GM19467 (cell line): ENCODE results near the gene FBXO9.

Experiments
- ATAC-seq: cut with Tn5 transposase; IDR thresholded peaks from one replicate; pipeline ENCODE4 v1.9.1; 2021; ENCODE audit warnings: mild to moderate bottlenecking, moderate library complexity; ENCODE audit not compliant: unreplicated experiment

FBXO9 gene

DNA sequence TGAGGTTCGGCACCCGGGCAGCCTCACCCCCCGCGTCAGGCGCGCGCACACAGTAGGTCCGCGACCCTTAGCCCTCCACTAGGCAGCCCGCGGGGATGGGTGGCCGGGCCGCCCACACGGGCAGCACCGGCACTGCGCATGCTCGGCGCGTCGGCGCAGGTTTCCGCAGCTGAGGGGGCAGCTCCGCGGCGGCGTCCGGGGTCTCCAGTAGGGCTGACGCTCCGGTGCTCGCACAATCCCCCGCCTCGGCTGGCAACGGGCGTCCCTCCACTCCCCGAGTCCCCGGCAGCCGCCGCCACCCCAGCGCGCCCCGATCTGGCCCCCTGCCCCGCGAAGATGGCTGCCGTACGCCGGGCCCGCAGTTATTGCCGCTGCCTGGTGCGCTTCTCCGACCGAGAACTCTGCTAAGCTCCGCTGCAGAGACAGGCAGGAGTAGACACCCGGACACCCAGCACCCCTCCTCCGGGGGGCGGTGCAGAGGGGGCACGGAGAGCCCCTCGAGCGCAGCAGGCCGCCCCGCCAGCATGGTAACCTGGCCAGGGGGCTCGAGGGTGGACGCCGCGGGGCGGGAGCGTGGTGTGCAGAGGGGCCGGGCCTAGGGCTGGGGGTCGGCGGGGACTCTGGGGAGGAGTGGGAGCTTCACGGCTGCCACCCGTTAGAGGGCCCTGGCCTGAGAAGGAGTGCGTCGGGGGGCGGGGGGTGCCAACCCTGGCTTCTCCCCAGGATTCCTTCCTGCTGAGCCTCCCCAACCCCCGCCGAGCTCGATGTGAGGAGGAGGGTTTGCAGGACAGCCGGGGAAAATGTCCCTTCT, at the start of gene FBXO9:
TSS of gene FBXO9 (plus strand) at position 139 of the 811 bp plus-strand sequence. CDS start at position 525, 386 bp downstream.
- peak; percentile 40 for ATAC-seq

DNA sequence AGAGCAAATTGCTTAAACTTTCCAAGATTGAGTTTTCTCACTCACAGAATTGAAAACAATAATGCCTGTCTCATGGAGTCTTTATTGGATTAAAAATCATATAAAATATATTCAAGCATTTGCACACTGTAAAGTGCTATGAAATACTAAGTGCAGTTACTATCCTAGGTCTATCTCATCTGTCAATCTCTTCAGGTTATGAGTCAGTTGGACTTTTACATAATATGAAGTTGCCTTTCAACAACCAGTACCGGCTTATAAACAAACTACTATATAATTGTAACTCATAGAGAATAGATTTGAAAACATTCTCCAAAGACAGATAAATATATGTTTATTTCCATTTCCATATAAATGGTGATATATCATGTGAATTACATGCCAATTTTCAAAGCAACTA, 49.7 kb upstream of the FBXO9 start:
- no peak for ATAC-seq

DNA sequence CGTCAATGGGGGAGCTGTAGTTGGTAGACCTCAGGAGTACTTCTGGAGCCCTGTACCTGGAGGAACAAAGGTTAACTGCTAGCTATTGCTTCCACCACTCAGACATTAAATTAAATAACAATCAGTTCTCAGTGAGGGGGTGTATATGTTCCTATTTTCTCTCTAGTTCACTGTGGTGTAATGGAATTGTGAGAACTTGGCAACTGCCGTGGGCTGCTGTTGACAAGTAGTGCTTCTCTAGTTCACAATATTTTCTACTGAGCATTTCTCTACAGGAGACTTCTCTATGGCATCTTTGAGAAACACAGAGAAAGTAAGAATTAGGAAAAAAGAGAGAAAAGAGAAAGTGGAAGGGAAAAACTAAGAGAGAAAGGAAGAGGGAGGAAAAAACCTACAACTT, 46.8 kb upstream of the FBXO9 start:
- ATAC-seq, result no peak

DNA sequence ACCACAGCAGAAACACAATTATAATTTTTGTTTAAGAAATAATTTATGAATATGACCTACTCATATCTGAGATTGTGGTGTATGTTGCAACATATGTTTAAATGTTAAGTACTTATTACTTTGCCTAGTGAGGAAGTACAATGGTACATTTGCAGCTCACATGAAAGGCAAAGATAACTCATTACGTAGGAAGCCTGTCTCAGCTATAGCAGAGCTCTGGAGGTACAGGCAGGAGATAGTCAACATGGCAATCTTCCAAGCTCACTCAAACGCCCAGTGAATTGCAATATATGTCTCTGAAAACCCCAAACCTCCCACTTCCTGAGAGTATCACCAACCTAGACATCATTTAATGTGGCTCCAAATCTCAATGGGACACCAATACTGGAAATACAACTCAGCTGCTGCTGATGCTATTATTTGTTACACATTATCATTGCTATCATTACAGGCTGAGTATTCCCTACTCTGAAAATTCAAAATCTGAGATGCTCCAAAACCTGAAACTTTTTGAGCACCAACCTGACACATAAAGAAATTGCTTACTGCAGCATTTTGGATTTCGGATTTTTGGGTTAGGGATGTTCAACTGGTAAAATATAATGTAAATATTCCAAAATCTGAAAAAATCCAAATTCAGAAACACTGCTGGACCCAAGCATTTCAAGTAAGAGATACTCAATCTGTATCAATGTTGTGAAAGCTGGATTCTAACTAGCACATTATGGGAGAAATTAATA, 45.0 kb upstream of the FBXO9 start:
- no peak for ATAC-seq

DNA sequence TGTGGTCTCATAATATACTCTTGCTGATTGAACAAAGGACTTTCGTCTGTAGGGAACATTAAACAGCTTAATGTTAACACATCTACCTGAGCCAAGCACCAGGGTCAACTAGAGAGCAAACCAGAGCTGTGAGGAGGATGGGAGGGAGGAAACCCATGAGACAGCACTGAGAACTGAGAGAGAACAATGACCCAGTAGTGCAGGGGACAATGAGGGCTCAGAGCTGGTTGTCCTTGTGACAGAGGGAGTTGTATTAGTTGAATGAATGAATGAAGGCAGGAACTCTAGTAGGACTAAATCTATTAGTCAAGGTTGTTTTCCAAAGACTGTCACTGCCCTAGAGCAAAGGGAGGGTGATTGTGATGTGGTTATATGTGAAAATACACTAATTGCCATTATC, 41.9 kb upstream of the FBXO9 start:
- no peak for ATAC-seq

DNA sequence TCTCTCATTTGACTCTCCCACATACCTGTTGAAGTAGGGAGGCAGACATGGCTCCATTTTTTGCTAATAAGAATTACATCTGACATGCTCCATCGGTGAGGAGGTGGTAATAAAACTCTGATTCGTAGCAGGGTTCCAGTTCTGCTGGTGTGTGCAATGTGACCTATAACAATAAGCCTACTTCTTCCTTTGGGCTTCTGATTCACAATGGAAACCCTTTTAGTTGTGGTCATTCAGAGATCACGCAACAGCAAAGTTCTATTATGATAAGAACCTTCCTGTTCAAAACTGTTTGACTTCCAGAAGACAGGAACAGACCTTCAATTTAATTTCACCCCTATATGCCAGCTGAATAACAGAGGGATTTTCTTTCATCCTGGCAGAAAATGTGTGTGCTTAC, 38.7 kb upstream of the FBXO9 start:
- ATAC-seq, result no peak

DNA sequence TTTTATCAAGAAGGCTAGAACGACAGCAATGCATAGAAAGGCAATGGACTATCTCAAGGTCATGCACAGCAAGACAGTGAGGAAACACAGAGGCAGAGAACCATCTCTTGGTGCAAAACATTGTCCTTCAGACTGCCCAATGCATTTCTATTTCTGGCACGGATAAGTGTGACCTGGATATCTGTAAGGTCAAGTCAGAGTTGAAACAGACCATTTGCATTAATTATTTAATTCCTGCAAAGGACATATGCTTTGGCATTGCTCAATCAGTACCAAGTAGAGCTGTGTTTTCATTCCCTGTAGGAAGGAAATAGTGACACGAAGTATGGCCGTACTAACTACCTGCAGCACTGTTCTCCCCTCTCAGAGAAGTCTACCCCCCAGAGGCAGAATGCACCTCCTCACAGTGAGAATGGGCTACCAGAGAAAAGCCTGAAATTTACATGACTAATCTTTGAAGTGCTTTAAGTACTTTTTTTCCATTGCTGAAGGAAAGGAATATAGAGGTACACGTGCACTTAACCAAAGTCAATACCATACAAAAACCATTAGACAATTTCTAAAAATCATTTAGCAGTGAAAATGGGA, 38.0 kb upstream of the FBXO9 start:
- ATAC-seq, result no peak

DNA sequence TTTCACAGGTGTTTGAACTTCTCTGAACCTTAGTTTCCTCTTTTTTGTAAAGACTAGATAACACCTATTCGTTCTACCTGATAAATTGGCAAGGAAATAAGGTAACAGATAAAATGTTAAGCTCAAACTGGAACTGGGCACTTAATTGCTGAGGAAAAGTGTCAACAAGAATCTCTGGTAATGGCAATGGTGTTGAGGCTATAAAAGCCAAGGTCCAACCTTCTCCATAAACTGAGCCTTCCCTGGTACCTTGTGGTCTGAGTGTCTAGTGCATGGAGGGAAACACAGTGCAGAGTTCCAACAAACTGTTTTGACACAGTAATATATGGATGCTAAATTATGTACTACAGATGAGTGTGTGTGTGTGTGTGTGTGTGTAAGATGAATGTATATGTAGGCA, 36.7 kb upstream of the FBXO9 start:
- ATAC-seq, result no peak

DNA sequence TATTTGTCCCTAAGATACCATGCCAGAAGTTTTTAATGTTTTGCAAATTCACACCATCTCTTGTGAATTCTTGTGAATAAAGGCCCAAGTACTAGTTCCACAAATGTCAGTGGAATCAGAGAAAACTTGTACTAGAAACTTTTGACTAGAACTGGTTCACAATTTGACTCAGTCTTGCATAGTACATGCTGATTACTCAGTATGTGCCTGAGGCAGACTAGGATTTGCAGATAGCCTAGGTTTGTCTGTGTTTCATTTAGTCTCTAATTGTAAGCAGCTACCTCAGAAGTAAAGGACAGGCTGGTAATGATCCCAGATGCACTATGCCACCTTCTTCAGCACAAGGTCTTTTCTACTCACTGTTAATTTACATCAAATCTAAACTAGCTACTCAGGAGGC, 35.9 kb upstream of the FBXO9 start:
- no peak for ATAC-seq

DNA sequence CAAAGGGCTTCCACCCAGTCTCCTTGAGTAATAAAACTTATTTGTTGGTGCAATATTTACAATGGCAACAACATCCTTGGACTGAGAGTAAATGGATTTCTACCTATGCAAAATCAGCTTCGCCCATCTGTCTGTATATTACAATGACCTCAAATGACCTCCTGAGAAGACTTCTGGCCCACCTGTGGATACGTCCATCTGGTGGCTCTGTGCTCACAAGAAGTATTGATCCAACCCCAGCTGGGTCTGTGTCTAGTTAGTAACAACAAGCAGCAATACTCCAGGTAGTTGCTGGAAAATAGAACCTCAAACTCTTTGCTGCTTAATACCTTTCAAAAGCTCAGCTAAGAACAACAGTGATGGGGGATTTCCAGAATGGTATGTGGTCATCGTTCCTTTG, 35.4 kb upstream of the FBXO9 start:
- ATAC-seq, result no peak

DNA sequence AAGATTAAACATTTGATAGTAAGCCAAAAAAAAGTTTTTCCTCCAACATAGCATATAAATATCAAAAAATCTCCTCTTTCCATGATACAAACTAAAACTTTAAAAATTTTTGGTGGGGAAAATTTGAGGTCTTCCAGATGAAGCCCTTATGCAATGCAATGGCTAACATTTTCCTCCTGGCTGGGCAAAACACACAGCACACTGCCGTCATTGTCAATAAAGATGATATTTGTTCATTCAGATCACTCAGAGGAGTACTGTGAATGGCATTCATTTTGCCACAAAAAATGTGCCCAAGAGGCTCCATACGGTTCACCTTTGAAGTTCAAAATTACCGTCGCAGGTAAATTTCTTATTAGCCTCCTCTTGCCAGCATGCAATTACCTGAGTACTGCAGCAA, 33.9 kb upstream of the FBXO9 start:
- no peak for ATAC-seq

DNA sequence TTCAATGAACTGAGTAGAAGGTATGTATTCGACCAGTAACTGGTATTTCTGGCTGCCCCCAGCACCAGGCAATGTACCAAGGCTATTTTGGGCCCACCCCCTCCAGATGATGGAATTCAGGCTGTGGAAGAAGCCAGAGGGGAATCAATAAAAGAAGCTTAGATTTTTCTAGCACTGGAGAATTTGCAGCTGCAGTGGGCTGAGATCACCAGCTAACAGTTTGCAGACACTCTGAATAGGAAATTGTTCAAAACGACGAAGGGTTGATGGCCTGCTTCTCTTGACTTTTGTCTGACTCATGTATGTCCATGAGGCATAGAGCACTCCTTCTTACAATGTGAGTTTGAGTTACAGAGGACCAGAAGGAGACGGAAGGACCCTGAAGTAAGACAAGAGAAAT, 32.4 kb upstream of the FBXO9 start:
- ATAC-seq, result no peak

DNA sequence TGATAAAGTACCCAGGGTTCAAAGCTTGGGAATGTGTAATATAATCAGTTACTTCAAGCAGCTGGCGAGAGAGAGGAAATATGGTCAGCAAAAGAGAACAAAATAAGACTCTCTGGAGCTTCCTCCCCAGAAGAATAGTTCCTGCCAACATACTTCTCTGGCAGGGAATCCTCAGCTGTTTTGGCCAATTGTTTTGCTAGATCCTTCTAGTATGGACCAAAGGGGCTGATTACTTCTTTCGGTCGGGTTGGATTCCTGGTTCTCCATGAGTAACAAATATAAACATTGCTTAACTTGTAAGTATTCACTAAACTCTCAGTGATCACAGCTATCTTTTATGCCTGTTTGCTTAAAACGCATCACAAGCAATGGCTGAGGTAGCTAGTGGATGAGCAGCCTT, 31.4 kb upstream of the FBXO9 start:
- no peak for ATAC-seq

DNA sequence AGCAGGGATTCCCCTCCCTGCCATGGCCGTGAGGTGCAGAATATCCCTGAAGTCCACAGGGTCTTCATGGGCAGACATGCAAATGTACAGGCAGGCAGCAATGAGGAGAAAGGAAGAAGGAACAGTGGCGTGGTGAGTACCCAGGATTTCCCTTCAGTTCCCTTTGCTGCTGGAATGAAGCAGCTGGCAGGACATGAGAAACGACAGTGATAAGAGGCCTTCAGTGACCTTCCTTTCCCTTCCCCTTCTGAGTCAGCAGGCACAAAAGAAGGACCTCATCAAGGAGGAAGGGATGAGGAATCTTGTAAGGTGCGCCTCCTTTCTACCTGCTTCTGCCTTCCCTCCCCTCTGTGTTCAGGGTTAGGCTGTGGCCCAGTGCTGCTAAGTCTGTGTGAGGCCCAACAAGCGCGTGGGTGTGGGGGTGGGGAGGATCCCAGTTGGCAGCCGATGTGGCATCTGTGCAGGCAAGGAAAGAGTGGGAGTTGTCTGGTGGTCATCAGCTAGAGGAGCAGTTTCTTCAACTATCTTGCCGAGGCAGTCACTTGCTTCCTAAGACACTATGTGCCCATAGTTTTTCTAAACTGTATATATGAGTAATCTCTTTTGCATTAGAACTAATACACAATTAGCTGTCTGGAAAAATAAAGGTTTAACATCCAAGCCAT, 29.5 kb upstream of the FBXO9 start:
- no peak for ATAC-seq

DNA sequence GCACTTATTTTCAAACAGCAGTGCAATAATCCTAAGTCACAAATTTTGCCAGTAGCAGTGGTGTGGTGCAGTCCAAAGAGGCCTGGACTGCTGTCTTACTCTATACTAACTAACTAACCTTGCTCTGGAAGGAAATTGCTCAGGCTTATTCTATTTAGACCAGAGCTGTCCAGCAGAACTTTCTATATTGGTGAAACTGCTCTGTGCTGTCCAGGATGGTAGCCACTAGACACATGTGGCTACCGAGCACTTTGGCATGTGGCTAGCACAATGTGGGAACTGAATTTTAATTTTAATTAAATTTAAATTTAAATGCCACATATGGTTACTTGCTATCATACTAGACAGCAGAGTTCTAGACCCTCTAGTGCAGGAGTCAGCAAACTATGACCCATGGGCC, 27.1 kb upstream of the FBXO9 start:
- ATAC-seq, result no peak

DNA sequence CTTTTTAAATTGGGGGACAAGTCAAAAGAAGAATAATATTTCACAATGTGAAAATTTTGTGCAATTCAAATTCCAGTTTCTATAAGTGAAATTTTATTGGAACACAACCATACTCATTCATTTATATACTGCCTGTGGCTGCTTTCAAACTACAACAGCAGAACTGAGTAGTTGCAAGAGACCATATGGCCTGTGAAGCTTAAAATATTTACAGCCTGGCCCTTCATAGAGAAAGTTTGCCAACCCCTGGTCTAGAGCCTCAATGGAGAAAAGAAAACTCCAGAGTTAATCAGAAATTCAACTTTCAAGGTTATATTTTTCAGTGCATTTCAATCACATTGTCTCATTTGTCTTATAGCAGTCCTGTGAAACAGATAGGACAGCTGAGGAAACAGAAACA, 26.6 kb upstream of the FBXO9 start:
- ATAC-seq, result no peak

DNA sequence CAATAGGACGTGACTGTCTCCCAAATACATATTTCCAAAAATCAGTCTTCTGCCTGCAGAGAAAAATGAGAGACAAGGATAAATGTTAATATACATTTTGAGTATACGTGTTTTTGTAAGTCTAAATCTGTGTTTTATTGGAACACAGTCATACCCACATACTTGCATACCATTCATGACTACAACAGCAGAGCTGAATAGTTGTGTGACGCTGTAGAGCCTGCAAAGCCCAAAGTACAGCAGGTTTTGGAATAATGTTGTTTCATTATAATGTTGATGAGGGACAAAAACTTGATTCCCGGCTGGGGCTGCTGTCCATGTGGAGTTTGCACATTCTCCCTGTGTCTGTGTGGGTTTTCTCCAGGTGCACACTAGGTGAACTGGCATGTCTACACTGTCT, 23.8 kb upstream of the FBXO9 start:
- ATAC-seq, result no peak

DNA sequence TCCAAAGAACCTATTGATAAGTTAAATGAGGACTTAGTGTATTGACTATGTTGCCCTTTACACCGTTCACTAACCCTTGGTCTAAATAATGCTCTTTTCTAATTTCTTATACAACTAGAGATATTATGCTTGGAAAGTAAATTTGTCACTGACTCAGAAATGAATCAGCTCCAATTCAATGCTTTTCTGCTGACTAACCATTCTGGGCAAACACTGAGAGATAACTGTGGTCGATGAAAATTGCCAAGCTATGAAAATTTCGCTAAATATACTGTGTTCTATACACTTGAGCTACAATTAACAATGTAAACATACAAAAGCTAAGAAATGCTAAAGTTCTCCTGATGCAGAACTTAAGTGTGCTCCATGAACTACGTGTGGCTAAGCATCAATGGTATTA, 23.1 kb upstream of the FBXO9 start:
- no peak for ATAC-seq

DNA sequence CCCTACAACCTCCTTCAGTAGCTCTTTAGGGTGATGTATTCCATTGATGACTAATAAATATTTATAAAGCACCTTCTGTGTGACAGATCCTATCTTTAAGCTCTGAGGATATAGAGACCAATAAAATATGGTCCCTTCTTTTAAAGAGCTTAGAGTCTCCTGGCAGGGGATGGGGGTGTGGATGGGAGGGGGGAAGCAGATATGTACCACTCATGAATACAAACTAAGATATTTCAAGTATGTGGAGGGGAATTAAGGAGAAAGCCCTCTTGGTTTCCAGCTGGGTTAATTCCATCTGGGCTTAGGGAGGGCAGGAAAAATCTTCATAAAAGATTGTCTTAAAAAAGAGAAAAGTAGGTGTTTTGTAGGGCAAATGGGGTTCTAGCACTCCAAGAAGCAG, 21.6 kb upstream of the FBXO9 start:
- no peak for ATAC-seq

DNA sequence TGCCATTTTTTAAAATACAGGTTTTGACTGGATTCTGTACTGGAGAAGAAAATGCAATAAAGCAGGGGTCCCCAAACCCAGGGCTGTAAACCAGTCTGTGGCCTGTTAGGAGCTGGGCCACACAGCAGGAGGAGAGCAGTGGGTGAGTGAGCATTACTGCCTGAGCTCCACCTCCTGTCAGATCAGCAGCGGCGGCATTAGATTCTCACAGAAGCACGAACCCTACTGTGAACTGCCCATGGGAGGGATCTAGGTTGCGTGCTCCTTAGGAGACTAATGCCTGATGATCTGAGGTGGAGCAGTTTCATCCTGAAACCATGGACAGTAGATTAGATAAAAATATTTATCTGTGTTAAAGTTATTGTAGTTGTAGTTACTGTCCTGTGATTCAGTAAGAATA, 21.1 kb upstream of the FBXO9 start:
- no peak for ATAC-seq

DNA sequence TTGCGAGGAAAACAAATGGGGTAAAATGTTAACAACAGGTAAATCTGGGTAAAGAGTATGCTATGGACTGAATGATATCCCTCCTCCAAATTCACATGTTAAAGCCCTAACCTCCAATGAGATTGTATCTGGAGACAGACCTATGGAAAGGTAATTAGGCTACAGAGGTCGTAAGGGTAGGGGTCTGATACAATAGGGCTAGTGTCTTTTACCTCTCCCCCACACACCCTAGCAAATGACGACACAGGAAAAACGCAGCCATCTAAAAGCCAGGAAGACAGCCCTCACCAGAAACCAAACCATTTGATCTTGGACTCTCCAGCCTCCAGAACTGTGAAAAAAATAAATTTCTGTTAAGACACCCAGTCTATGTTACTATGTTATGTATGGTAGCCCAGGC, 20.6 kb upstream of the FBXO9 start:
- ATAC-seq, result no peak
